GM18517 (cell line): ENCODE measurements around the gene STK32C.

Experiments used
- ATAC-seq: cut with Tn5 transposase; IDR thresholded peaks from one replicate; pipeline ENCODE4 v1.9.1; 2021; ENCODE audit warnings: mild to moderate bottlenecking, moderate library complexity; ENCODE audit not compliant: unreplicated experiment

STK32C gene

GRCh38 chr10:132174237-132174636, 133.5 kb downstream of the STK32C start:
- no peak for ATAC-seq

GRCh38 chr10:132173185-132173584, 134.6 kb downstream of the STK32C start:
- ATAC-seq, result no peak

GRCh38 chr10:132172091-132173066, 135.4 kb downstream of the STK32C start:
- no peak for ATAC-seq

- no peak for ATAC-seq
Observed at GRCh38 chr10:132170561-132171361, 137.0 kb downstream of the STK32C start.

GRCh38 chr10:132169766-132170560, 137.8 kb downstream of the STK32C start:
- ATAC-seq, result no peak

- ATAC-seq, result no peak
Observed at GRCh38 chr10:132169031-132169765, 138.6 kb downstream of the STK32C start.

GRCh38 chr10:132168571-132169030, 139.1 kb downstream of the STK32C start:
- ATAC-seq, result no peak

- no peak for ATAC-seq
Observed at GRCh38 chr10:132167976-132168375, 139.8 kb downstream of the STK32C start.

GRCh38 chr10:132167041-132167674, 140.6 kb downstream of the STK32C start:
- ATAC-seq, result no peak

- no peak for ATAC-seq
Observed at GRCh38 chr10:132166216-132166950, 141.4 kb downstream of the STK32C start.

- no peak for ATAC-seq
Observed at GRCh38 chr10:132165416-132165980, 142.3 kb downstream of the STK32C start.

GRCh38 chr10:132164761-132165278, 142.9 kb downstream of the STK32C start:
- no peak for ATAC-seq

- no peak for ATAC-seq
Observed at GRCh38 chr10:132163826-132164515, 143.8 kb downstream of the STK32C start.

- no peak for ATAC-seq
Observed at GRCh38 chr10:132163278-132163765, 144.4 kb downstream of the STK32C start.

GRCh38 chr10:132162590-132163277, 145.0 kb downstream of the STK32C start:
- no peak for ATAC-seq

GRCh38 chr10:132162021-132162531, 145.7 kb downstream of the STK32C start:
- ATAC-seq, result no peak
